Bronchus fibroblast of lung (primary cell): Measurements from ENCODE around the gene ARRDC4. TPM values are rescaled to one million over a fixed set of nuclear protein-coding genes. Genes with fewer than 3 reads are reported as not detected.

Experiments
- total RNA-seq: library from RNA; depleted of rRNA; stranded (reverse); fragments of >200 nt; gene quantifications from 2 replicates; pipeline ENCODE4 v1.2.3, GENCODE V29; 2015

ARRDC4 gene
- 6.4 and 6.5 TPM in 2 replicates for total RNA-seq

GRCh38 chr15:97960364-97961066 lies at the start of gene ARRDC4:
ARRDC4 (plus strand) TSS chr15:97960703; CDS start chr15:97960862, 159 bp downstream.

